PFSK-1 (cell line): ENCODE measurements around the gene DTX1.

Experiments used
- FOXP2 ChIP-seq: optimal IDR thresholded peaks from 2 replicates; pipeline ENCODE3; 2011; ENCODE audit warnings: borderline replicate concordance, control low read depth, inconsistent platforms; ENCODE audit not compliant: insufficient read depth; ENCODE audit errors: extremely low read length, extremely low read depth
- POLR2AphosphoS5 ChIP-seq: IDR thresholded peaks from 2 replicates; pipeline ENCODE4 v1.6.1; 2012; ENCODE audit warnings: low read depth, mild to moderate bottlenecking, control low read depth, low read length, moderate library complexity
- SIN3A ChIP-seq: IDR thresholded peaks from 2 replicates; pipeline ENCODE4 v1.6.1; 2012; ENCODE audit warnings: mild to moderate bottlenecking, low read length, moderate library complexity, borderline replicate concordance; ENCODE audit not compliant: insufficient read depth
- TAF1 ChIP-seq: IDR thresholded peaks from 2 replicates; pipeline ENCODE4 v1.6.1; 2012; ENCODE audit warnings: low read length, control low read depth, borderline replicate concordance; ENCODE audit not compliant: insufficient read depth
- TF ChIP-seq, protein P1 (sequence below), 2 experiments: IDR thresholded peaks; 2 replicates each; pipeline versions ENCODE4 v1.6.1 to v1.8.0; 2011 to 2012; ENCODE audit warnings: low read depth in 2 of 2, low read length in 2 of 2, control low read depth in 1 of 2, inconsistent platforms in 1 of 2, mild to moderate bottlenecking in 1 of 2, moderate library complexity in 1 of 2; ENCODE audit not compliant: insufficient read depth in 1 of 2

The DTX1 gene

DNA sequence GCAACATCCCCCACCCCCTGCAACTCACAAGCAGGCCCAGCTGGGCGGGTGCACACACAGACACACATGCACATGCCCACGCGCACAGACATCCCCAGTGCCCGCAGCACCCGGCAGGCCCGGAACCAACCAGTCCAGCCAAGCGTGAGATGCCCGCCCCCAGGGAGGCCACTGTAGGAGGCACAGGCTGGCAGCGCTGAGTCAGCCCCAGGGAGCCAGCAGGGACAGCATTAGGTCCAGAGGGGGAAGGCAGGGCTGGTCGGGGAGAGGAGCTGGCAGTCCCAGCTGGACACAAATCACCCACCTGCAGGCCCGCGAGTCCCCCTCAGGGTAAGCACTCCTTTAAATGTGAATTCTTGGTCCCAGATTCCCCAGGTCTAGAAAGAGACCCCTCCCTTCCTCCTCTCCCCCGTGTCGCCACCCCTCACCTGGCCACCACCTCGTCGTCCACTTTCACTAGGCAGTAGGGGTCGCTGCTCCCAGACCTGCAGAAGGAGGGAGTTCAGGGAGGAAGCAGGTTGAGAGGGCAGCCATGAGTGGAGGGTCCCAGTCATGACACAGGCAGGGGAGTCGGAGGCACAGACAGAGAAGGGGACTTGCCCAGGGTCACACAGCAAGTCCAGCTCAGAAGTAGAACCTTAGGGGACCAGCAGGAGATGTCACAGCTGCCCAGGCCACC lies 74.1 kb downstream of the DTX1 start:
- TF ChIP-seq FOXP2 (no peak), TAF1 (no peak)

DNA sequence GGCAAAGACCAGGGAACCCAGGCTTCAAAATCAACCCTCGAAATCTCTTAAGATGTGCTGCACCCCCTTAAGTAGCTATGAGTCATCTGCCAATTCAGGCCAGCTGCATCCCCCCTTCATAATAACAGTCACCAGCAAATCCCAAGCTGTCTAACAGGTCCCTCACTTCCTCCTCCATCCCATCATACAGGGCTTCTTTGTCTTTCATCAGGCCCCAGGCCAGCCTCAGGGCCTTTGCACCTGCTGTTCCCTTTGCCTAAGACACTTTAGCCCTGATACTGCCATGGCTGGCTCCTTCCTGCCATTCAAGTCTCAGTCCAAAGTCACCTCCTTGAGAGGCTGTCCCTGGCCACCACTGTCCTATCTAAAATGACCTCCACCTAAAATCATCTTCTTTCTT lies 75.0 kb downstream of the DTX1 start:
- TF ChIP-seq TAF1 = no peak
- no peak for TF ChIP-seq FOXP2
- TF ChIP-seq SIN3A = no peak
- TF ChIP-seq, protein P1, sequence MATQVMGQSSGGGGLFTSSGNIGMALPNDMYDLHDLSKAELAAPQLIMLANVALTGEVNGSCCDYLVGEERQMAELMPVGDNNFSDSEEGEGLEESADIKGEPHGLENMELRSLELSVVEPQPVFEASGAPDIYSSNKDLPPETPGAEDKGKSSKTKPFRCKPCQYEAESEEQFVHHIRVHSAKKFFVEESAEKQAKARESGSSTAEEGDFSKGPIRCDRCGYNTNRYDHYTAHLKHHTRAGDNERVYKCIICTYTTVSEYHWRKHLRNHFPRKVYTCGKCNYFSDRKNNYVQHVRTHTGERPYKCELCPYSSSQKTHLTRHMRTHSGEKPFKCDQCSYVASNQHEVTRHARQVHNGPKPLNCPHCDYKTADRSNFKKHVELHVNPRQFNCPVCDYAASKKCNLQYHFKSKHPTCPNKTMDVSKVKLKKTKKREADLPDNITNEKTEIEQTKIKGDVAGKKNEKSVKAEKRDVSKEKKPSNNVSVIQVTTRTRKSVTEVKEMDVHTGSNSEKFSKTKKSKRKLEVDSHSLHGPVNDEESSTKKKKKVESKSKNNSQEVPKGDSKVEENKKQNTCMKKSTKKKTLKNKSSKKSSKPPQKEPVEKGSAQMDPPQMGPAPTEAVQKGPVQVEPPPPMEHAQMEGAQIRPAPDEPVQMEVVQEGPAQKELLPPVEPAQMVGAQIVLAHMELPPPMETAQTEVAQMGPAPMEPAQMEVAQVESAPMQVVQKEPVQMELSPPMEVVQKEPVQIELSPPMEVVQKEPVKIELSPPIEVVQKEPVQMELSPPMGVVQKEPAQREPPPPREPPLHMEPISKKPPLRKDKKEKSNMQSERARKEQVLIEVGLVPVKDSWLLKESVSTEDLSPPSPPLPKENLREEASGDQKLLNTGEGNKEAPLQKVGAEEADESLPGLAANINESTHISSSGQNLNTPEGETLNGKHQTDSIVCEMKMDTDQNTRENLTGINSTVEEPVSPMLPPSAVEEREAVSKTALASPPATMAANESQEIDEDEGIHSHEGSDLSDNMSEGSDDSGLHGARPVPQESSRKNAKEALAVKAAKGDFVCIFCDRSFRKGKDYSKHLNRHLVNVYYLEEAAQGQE (IDR thresholded peaks at IDR 0.05; ENCODE audit: insufficient read depth in 1 of 2, low read depth in 2 of 2, low read length in 2 of 2) = no peak
- no peak for TF ChIP-seq POLR2AphosphoS5

DNA sequence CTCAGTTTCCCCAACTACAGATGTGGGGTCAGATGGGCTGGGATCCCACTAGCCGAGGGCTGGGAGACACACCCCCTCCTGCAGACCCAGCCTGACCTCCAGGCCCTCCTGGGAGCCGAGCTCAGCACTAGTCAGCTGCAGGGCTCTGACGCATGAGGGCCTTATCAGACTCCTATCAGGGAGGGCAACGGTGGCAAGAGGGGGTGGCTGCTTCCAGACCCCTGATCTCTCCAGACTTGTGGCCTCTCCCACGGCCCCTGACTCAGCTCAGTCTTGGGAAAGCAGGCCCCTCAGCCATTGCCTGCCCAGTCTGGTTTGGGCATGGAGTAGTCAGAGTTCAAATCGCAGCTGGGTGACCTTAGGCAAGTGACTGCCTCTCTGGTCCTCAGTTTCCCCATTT lies 76.5 kb downstream of the DTX1 start:
- TF ChIP-seq SIN3A = no peak
- TF ChIP-seq FOXP2 = no peak
- TF ChIP-seq POLR2AphosphoS5 = no peak
- TF ChIP-seq, protein P1 (IDR thresholded peaks at IDR 0.05; ENCODE audit: insufficient read depth in 1 of 2, low read depth in 2 of 2, low read length in 2 of 2) = no peak
- TF ChIP-seq TAF1 = no peak

DNA sequence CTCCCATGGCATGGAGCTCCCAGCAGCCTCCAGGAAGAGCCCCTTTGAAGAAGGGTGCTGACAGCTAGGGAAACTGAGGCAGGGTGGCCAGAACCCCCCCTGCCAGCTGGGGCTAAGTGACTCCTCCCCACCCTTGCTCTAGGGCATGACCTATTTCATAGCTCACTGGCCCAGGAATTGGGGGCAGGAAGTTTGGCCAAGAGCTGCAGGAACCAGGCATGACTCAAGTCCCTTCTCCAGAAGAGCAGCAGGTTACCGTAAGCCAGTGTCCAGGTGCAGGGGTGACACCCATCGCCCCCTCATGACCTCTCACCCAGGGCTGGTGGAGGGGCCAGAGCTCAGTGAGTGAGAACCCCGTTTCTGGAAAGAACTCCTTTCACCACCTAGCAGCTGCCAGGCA lies 77.1 kb downstream of the DTX1 start:
- TF ChIP-seq, protein P1 (IDR thresholded peaks at IDR 0.05; ENCODE audit: insufficient read depth in 1 of 2, low read depth in 2 of 2, low read length in 2 of 2) = no peak
- no peak for TF ChIP-seq POLR2AphosphoS5
- no peak for TF ChIP-seq FOXP2
- TF ChIP-seq TAF1 = no peak
- TF ChIP-seq SIN3A = no peak

DNA sequence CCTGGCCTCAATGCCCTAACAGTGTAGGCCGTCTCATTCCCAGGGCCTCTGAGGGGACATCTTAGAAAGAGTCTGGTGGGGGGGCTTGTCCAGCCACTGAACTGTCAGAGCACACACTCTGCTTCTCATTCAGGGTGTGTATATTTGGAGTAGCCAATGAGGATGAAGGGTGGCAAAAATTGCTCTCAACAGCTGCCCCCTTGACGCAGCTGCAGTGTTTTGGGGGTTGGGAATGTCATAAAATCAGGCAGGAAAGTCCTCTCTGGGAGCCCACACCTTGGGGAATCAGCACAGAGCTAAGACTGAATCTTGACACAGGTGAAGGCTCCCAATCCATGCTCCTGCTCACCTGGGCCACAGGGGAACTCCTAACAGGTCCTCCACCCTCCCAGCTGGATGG lies 77.5 kb downstream of the DTX1 start:
- TF ChIP-seq FOXP2 (no peak), SIN3A (no peak), POLR2AphosphoS5 (no peak), TAF1 (no peak)
- TF ChIP-seq, protein P1 (IDR thresholded peaks at IDR 0.05; ENCODE audit: insufficient read depth in 1 of 2, low read depth in 2 of 2, low read length in 2 of 2) = no peak
